LoVo (cell line): ENCODE results near the gene SORBS2.

Experiments
- DNase-seq: peaks from one replicate; pipeline ENCODE4 v3.0.0-alpha.2; 2016; ENCODE audit warnings: low spot score

Gene SORBS2

DNA sequence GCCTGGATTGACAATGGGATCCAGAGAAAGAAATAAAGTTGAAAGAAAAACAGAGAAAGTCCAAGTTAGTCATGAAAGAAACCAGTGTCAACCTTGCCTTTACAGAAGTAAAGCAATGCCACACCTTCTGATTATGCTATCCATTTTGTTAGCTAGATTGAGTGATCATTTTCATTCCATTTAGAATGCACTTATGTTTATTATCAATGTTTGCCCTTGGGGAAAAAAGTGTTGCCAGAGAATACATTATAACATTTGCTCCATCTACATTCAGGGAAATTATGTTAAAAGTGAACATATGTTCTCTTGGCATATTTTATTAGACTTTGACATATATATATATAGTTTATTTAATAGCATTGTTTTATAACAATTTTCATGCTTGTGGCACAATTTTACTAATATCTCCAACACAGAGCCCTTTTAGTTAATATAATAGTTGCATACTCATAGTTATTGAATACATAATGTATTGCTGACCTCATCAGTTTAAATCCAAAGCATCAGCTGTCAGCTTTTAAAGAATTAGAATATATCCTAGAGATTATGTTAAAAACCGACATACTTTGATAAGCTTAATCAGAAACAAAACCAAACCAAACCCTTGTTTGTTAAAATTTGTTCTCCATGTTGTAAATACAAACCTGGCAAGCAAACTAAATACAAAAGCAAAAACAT, 134.2 kb downstream of the SORBS2 start:
- DNase-seq = no peak

GRCh38 chr4:185672618-185673017, 139.4 kb downstream of the SORBS2 start:
- no peak for DNase-seq

GRCh38 chr4:185672151-185672550, 139.8 kb downstream of the SORBS2 start:
- DNase-seq = no peak

DNA sequence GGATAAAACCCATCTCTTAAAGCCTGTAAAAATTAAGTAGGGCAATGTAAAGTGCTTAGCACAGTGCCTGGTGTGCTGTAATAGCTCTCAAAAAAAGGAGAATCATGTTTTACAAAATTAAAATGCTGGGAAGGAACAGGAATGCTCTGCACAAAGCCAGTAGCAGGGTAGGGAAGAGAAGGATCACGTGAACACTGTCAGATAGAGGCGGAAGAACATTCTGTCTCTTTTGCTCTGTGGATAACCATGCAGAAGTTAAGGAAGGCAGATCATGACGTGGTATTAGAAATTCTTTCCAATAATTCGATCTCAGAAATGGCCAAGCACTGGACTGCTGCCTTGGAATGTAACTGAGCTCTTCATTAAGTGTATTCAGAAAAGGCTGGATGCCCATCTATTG, 140.5 kb downstream of the SORBS2 start:
- no peak for DNase-seq

DNA sequence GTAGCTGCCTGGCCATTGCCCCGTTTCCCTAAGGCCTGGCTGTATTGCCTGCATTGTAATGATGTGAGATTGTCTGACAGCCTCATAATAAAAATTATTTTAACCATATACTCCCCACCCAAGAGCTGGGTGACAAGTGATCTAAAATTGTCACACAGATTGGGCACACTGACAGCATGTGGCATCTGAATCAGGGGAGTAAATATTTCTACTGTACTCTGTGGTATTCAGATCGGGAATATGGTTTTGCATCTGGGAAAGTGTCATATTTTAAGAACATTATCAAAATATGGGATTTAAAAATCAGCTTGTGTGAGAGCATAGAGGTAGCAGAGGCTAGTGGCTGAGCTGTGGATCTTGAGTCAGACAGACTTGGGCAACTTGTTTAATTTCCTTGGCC, 140.9 kb downstream of the SORBS2 start:
- no peak for DNase-seq

DNA sequence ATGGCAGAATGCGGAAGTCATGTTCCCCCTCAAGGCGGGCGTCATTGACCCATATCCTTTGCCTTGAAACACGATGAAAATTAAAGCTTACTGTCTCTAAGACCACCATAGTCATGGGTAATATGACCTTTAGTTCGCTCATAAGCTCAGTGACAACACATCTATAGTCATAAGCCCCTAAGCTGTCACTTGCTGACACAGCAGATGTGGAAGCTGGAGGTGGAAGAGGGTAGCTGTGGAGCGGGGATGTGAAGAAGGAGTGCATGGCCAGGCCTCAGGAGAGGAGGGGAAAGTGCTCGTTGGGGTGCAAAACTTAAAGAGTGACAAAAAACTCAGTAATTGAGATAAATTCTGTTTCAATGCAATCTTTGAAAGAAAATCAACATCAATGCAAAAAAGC, 142.7 kb downstream of the SORBS2 start:
- no peak for DNase-seq

GRCh38 chr4:185666156-185666555, 145.8 kb downstream of the SORBS2 start:
- DNase-seq = no peak

GRCh38 chr4:185665655-185666054, 146.3 kb downstream of the SORBS2 start:
- no peak for DNase-seq

DNA sequence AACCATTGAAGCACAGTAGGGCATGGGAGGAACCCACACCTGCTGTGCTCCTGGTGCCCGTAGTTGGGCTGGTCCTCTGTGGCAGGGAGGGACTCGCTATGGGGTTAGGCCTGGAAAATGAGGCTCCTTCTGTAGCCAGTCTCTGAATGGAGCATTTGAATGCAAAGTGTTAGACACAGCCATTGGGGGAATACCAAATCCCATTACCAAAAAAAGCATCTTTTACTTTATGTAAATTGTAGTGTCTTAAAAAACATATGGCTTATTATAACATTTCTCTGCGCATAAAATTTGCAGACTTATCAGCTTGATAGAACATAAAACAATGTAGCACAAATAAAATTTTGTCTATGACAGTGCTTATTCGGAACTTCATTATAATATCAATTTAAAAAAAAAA, 147.5 kb downstream of the SORBS2 start:
- DNase-seq = no peak

- DNase-seq = no peak
Observed at GRCh38 chr4:185662030-185662778, 149.8 kb downstream of the SORBS2 start.

- no peak for DNase-seq
Observed at GRCh38 chr4:185660340-185660739, 151.7 kb downstream of the SORBS2 start.

- DNase-seq = no peak
Observed at GRCh38 chr4:185657699-185658098, 154.3 kb downstream of the SORBS2 start.

- no peak for DNase-seq
Observed at GRCh38 chr4:185657183-185657582, 154.8 kb downstream of the SORBS2 start.

DNA sequence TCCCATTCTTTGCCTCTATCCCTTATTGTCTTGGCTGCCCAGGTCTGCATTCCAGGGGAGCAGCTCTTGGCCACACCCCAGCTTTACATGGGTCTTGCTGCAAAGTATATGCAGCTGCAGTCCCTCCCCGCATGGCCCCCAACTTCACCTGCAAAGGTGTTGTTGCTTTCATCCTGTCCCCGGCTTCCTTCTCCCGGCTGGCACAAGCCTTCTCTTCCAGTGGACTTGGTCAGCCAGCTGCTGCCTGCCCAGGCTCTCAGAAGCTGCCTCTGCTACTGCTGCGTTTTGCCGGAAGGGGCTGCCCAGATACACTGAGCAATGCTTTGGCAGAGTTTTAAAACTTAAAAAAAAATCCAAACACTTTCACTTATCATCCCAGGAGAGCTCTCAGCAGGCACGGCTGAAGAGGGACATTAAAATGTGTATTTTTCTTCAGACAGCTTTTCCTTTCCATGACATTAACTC, 155.5 kb downstream of the SORBS2 start:
- no peak for DNase-seq

- DNase-seq = no peak
Observed at GRCh38 chr4:185654965-185655554, 156.9 kb downstream of the SORBS2 start.

DNA sequence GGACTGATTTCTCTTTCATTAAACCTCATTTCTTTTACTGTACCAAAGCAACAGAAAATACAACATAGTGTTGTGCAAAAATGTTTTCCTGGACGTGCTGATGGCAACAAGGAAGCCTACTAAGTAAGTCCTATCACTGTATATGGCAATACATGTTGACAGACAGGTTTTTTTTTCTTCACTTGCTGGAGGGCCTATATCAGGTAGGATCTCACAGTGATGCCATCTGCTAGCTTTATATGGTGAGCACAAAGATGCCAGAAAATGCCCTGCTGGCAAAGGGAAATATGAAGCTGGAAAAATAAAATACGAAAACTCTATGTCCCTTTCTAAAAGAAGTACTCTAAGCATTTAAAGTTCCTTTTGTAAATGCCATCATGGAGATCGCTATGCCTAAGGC, 157.7 kb downstream of the SORBS2 start:
- no peak for DNase-seq

- DNase-seq = no peak
Observed at GRCh38 chr4:185651851-185652250, 160.1 kb downstream of the SORBS2 start.

DNA sequence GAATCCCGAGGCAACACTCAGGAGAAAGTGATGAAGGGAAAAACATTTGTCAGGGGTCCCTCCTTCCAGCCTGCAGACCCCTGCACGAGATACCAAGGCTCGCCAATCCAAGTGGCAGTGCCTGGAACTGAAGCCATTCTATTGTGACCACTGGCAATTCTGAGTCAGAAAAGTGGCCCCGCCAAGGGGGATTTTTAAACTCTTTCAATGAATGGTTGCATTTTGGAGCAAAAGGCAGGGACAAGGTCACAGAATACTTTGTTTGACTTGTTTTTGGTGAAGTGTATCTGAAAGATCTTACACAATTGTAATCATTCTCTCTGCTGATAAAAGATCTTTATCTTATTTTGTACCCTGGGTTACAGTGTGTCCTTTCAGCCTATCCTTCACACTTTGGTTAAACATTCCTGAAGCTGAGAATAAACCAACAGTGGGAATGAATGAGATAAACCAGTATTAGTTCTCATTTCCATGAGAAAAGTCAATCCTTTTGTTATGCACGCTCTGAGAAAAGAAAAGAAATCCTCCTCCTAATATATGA, 160.8 kb downstream of the SORBS2 start:
- no peak for DNase-seq

GRCh38 chr4:185648631-185649030, 163.4 kb downstream of the SORBS2 start:
- no peak for DNase-seq

DNA sequence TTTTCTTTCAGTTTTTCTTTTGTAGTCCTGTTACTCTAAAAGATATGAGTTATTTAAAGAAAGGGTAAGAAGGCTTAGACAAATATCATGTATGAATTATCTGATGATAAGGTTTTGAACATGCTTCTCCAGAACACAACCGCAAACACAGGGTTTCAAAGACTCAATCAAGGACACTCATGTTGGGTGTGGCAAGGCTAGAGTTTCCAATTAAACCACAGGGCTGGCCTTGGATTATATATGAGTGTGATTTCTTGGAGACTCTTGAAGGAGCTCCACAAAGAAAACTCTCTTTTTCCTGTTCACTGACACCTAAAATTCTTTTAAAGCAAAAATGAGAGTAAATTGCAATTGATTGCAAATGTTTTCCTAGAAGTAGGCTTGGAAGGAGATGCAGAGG, 166.6 kb downstream of the SORBS2 start:
- DNase-seq = no peak

DNA sequence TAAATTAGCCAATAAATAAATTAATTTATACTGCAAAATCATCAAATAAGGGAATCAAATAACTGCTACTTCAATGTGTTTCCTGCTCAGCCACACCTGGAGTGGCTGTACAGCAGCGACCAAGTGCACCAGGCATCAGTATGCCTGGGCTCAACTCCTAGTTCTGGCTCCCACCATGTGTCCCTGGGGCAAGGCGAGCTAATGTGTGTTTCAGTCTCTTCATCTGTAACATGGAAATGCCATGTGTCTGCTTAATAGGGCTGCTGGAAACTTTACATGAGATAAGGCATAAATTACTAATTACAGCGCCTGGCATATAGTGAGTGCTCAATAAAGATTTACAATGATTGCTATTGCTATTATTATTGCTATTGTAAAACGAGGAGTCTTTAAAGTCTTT, 167.6 kb downstream of the SORBS2 start:
- no peak for DNase-seq

DNA sequence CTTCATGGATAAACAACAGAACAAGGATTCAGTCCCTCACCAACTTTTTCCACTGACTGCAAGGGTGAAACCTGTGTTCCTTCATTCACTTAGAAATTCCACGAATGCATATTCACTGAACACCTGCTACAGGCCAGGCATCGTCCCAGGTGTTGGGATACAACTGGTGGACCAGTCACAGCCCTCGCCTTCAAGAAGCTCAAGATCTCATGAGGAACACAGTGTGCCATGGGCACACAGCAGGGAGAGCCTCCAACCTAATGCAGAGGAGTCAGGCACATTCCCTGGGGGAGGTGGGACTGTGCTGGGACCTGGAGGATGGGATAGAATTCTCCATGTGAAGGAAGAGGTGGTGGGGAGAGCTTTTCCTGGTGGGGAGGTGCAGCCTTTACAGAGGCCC, 169.1 kb downstream of the SORBS2 start:
- DNase-seq = no peak
